GM18909 (cell line): ENCODE results near the gene TMEM178A.

Experiments used
- ATAC-seq: cut with Tn5 transposase; IDR thresholded peaks from one replicate; pipeline ENCODE4 v1.9.1; 2021; ENCODE audit warnings: mild to moderate bottlenecking; ENCODE audit not compliant: unreplicated experiment, poor library complexity

TMEM178A gene

GRCh38 chr2:39673018-39673417 is 7.3 kb downstream of the TMEM178A start:
- no peak for ATAC-seq

GRCh38 chr2:39676342-39676741 is 10.6 kb downstream of the TMEM178A start:
- ATAC-seq: no peak

- no peak for ATAC-seq
Measured at GRCh38 chr2:39678170-39678569, 12.5 kb downstream of the TMEM178A start.

- ATAC-seq: no peak
Measured at GRCh38 chr2:39679805-39680204, 14.1 kb downstream of the TMEM178A start.

GRCh38 chr2:39682066-39682692 is 16.5 kb downstream of the TMEM178A start:
- ATAC-seq: no peak

GRCh38 chr2:39683022-39683699 is 17.4 kb downstream of the TMEM178A start:
- no peak for ATAC-seq

GRCh38 chr2:39684464-39684863 is 18.7 kb downstream of the TMEM178A start:
- no peak for ATAC-seq

- ATAC-seq: no peak
Measured at GRCh38 chr2:39685126-39685525, 19.4 kb downstream of the TMEM178A start.

- ATAC-seq: no peak
Measured at GRCh38 chr2:39686456-39686855, 20.7 kb downstream of the TMEM178A start.

GRCh38 chr2:39688181-39688580 is 22.5 kb downstream of the TMEM178A start:
- no peak for ATAC-seq

- no peak for ATAC-seq
Measured at GRCh38 chr2:39689272-39689841, 23.6 kb downstream of the TMEM178A start.

GRCh38 chr2:39689876-39690275 is 24.2 kb downstream of the TMEM178A start:
- no peak for ATAC-seq

- no peak for ATAC-seq
Measured at GRCh38 chr2:39693245-39693644, 27.5 kb downstream of the TMEM178A start.

GRCh38 chr2:39696101-39696553 is 30.4 kb downstream of the TMEM178A start:
- no peak for ATAC-seq

GRCh38 chr2:39696838-39697237 is 31.1 kb downstream of the TMEM178A start:
- no peak for ATAC-seq

- ATAC-seq: no peak
Measured at GRCh38 chr2:39697454-39697853, 31.7 kb downstream of the TMEM178A start.

- ATAC-seq: no peak
Measured at GRCh38 chr2:39701137-39701536, 35.4 kb downstream of the TMEM178A start.

GRCh38 chr2:39703181-39703872 is 37.6 kb downstream of the TMEM178A start:
- no peak for ATAC-seq

GRCh38 chr2:39704540-39704939 is 38.8 kb downstream of the TMEM178A start:
- no peak for ATAC-seq

GRCh38 chr2:39705638-39706037 is 39.9 kb downstream of the TMEM178A start:
- ATAC-seq: no peak

GRCh38 chr2:39706312-39706711 is 40.6 kb downstream of the TMEM178A start:
- no peak for ATAC-seq
